Tongue (tissue), 2 donors: ENCODE data around the gene LHFPL2. TPM values are rescaled to one million over a fixed set of nuclear protein-coding genes. Genes with fewer than 3 reads are reported as not detected.
A peak's percentile ranks its signal among the peaks of the same experiment; 100 is the strongest.

Source experiments
- DNase-seq: peaks from one replicate; pipeline ENCODE4 v3.0.0-alpha.2; 2015
- total RNA-seq: library from RNA; depleted of rRNA; stranded (reverse); fragments of >200 nt; gene quantifications from one replicate; pipeline ENCODE4 v1.2.3, GENCODE V29; 2014

Gene LHFPL2
- total RNA-seq, 1 donor from 2014 or later: 107 TPM

DNA sequence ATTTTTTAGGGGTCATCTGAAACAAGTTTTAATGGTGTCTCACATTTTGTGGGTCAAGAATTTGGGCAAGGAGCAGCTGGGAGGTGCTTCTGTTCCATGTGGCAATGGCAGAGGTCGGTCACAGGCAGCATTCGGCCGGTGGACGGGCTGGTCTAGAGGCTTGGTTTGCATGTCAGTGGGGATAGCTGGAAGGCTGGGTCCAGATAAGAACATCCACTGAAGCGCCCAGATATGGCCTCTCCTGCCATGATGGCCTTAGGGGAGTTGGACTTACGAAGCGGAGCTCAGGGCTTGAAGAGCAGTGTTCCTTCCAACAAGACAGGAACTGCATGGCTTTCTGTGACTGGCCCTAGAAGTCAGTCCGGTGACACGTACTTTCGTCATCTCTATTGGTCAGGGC lies 30.3 kb downstream of the LHFPL2 start:
- DNase-seq: no peak

- no peak for DNase-seq
Measured at GRCh38 chr5:78615697-78616096, 32.9 kb downstream of the LHFPL2 start.

DNA sequence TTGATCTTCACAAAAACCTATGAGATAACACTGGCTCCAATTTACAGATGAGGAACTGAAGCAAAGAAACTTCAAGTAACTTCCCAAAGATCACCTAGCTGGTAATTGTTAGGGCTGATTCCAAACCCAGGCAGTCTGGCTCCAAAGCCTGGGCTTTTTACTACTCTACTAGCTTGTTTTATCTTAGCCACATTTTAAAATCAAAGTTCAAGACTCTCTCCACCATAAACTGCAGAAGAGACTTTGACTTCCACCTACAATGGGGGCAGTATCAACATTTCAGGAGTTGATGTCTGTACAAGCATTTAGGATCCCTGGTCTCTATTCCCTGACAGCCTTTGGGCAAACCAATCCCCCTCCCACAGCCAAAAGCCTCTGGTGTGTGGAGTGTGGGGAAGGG lies 33.8 kb downstream of the LHFPL2 start:
- DNase-seq: no peak

GRCh38 chr5:78613756-78614155 lies 34.8 kb downstream of the LHFPL2 start:
- no peak for DNase-seq

GRCh38 chr5:78613151-78613533 lies 35.4 kb downstream of the LHFPL2 start:
- DNase-seq: no peak

- no peak for DNase-seq
Measured at GRCh38 chr5:78612227-78613150, 36.1 kb downstream of the LHFPL2 start.

DNA sequence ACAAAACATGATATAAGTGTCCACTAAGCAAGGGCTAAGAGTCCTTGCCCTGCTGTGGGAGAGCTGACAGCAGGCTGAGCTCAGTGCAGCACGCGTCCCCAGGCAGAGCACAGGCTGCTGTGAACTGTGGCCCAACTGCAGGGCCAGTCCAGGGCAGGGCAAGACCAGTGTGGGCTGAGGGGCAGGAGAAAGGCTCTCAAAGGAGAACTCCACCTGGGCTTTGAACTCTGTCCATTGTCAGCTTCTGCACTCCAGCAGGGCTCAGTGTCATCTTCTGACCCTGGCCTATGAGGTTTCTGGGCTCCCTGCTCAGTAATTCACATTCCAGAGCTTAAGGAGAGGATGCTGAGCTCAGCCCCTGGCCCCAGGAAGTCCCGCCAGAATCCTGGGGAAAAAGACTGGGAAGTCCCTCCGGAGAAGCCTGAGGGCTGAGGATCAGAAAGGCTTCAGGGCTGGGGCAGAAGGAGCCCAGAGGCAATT lies 37.4 kb downstream of the LHFPL2 start:
- DNase-seq: no peak

GRCh38 chr5:78610636-78611035 lies 37.9 kb downstream of the LHFPL2 start:
- no peak for DNase-seq

- DNase-seq: no peak
Measured at GRCh38 chr5:78610163-78610583, 38.4 kb downstream of the LHFPL2 start.

- DNase-seq: no peak
Measured at GRCh38 chr5:78607864-78608263, 40.7 kb downstream of the LHFPL2 start.

DNA sequence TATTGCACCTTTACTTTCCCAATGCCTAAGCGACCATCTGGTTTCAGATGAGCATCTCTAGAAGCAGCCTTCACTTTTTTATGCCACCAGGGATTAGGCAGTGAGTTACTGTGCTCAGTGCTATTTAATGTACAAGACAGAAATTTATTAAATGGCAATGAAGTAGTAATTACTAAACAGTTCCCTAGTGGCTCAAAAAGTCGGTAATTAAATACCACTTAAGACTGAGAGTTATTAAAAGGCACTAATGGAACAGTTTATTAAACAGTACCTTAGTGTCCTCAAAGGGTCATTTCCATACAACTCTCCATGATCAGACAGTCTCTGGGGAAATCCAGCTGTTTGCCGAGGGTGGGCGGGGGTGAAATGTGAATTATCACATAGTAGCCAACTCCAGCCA lies 42.3 kb downstream of the LHFPL2 start:
- DNase-seq: no peak

GRCh38 chr5:78605611-78606010 lies 43.0 kb downstream of the LHFPL2 start:
- no peak for DNase-seq

DNA sequence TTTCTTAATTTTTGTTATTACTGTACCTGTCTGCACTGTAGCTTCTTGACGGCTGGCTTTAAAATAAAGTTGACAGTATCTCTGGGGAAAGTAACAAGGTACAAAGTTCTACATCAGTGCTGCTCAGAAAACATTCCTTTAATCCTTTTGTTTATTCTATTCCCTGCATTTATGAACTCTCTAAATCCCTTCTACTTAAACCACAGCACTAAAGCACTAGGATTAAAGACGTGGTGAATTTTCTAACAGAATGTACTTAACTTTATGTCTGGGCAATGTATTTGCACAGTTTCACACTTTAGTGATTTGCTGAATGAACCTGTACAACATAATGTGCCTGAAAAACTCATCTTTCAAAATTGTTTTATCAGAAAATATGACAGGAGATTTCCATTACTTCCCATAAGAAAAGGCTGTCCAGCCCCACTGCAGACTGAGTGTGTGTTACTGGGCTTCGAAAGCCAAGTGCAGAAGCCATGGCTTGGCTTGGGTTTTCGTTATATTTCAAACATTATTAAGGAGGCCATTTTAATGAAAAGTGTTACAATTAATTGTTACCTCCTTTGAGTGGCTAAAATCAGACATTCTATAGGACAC lies 43.8 kb downstream of the LHFPL2 start:
- no peak for DNase-seq

DNA sequence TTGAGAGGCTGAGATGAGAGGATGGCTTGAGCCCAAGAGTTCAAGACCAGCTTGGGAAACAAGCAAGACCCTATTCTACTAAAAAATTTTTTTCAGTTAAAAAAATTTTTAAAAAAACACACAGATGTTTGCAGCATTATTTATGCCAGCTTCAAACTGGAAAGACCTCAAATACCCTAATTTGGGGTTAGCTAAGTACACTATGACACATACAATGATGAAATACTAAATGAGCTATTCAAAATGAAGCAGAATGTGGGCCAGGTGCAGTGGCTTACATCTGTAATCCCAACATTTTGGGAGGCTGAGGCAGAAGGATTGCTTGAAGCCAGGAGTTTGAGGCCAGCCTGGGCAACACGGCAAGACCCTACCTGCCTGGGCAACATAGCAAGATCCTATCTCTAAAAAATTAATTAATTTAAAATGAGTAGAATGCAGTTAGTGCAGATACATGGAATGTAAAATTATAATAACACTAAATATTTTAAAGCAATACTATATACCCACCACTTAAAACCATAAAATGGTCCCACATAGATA lies 44.9 kb downstream of the LHFPL2 start:
- DNase-seq: no peak

- DNase-seq: no peak
Measured at GRCh38 chr5:78602400-78602799, 46.2 kb downstream of the LHFPL2 start.

GRCh38 chr5:78601559-78602314 lies 46.8 kb downstream of the LHFPL2 start:
- DNase-seq: peak; percentile 74

GRCh38 chr5:78600687-78601414 lies 47.7 kb downstream of the LHFPL2 start:
- DNase-seq: no peak

DNA sequence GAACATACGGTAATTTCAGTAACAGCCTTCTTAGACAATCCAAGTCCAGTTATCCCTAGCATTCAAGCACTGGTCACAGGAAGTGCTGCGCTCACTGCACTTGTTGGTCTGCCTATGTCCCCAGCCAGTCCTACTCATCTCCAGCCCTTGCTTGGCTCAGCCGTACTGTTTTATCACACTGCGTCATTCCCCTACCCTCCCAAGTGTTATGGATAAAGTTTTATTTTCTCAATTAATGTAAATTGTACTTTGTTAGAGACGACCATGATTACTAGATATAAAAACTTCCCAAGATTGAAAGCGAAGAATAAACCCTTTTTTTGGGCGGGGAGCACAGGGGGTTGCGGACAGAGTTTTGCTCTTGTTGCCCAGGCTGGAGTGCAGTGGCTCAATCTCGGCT lies 49.6 kb downstream of the LHFPL2 start:
- DNase-seq: no peak

DNA sequence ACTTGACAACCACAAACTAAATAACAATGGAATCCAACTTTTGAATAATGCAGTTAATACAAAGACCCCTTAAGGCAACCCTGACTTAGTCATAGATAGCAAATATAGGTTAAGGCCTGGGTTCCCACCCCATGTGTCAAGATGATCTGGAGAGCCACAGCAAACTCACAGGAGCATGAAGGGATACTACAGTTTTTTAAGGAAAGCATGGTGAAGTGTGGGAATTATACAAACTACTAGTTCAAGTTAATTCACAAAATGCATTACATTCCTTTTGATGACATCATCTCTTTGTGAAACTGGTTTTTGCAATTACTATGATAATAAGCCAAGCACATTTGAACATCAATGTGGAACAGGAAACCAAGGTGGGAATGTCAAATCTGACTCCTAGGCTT lies 50.6 kb downstream of the LHFPL2 start:
- no peak for DNase-seq

DNA sequence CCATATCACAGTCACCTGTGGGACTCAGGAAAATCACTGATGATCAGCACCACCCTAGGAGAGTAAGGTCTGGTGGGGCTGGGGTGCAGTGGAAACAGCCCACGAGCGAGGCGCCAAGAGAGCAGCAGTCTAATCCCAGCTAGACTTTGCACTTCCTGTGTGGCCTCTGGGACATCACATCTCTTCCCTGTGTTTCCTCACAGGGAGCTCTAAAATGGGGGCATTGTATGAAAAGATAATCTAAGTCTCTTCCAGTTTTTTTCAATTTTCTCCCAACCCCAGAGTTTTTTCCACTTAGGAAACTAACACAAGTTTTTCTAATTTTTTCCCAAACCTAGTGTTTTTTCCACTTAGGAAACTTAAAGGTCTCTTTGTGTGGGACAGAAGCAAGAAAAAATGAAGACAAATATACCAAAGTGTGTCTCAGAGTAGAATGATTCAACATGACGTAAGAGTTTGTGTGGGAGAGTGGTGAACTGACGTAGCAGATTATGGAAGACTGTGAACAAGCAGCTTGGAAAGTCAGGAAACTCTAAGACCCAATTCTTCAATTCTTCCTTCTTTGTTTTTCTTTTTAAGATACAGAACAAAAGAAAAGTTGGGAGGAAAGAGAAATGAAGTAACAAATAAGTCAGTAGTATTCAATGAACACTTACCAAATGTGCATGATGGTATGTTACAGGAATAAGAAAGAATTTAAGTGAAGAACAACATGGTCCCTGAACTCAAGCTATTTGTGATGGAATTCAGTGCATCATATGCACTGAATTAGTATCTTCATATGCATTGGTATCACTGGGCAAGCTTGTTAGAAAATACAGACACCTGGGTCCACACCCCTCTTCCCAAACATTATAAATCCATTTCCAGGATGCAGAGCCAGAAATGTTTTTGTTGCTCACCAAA lies 51.3 kb downstream of the LHFPL2 start:
- DNase-seq: no peak

DNA sequence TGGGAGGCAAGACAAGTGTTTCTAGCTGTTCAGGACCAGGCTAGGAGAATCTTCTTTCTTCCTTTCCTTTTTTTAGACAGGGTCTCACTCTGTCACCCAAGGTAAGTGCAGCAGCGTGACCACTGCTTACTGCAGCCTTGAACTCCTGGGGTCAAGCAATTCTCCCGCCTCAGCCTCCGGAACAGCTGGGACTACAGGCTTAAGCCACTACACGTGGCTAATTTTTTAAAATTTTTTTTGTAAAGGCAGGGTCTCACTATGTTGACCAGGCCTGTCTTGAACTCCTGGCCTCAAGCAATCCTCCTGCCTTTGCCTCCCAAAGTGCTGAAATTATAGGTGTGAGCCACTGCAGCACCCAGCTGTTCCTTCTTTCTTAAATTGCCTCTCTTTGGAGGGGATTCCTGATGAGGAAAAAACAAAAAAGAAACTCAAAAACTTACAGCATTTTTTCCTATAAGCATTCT lies 53.1 kb downstream of the LHFPL2 start:
- DNase-seq: no peak
